ENCODE data around the gene UGT1A3. TPM values are rescaled to one million over a fixed set of nuclear protein-coding genes. Genes with fewer than 3 reads are reported as not detected.

UGT1A3 gene
- total and polyA plus RNA-seq, 2 experiments from 2014 or later, result not detected

GRCh38 chr2:233702238-233702637, 26.6 kb upstream of the UGT1A3 start:
- in situ Hi-C loops (cut with MboI), result no loop called here
- peaks cover 11% of the 10 kb centered on the region; the same call in 1 of the 2 replicates for H3K27me3 ChIP-seq (replicated peaks; ENCODE audit: insufficient read depth)
- TF ChIP-seq EZH2 (IDR thresholded peaks at IDR 0.05; ENCODE audit: insufficient read depth, poor library complexity, severe bottlenecking) (no peak), EZH2phosphoT487 (IDR thresholded peaks at IDR 0.05; ENCODE audit: insufficient read depth, low read depth) (no peak)

DNA sequence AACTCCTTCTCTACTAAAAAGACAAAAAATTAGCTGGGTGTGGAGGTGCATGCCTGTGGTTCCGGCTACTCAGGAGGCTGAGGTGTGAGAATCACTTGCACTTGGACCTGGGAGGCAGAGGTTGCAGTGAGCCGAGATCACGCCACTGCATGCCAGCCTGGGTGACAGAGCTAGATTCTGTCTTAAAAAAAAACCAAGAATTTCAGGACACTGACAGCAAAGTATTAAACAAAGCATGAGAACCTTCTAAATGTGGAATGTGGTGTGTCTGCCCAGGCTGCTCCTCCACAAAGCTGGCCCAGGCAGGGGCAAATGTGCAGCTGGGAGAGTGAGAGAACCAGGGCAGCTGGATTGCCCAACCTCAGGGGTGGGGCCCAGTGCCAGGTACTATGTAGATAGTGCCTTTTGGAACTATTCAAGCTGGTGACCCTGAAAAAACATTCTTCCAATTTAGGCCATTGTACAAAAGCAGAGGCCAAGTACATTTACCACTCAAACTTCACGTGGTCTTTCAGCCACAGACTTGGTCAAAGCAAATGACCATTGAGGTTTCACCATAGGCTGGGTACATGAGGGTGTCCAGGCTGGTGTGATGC, 22.8 kb upstream of the UGT1A3 start:
- Histone ChIP-seq H3K9ac (no peak overlapping the region), H3K27ac (no peak overlapping the region), H3K4me3 (no peak overlapping the region), H4K20me1 (ENCODE audit: insufficient read depth) (no peaks in the 10 kb centered on the region), H2AFZ (no peak overlapping the region), H3K9me2 (ENCODE audit: insufficient read depth) (no peaks in the 10 kb centered on the region), H3K27me3 (replicated peaks; ENCODE audit: insufficient read depth) (peaks cover 20% of the 10 kb centered on the region), H3K79me2 (ENCODE audit: insufficient read depth) (no peaks in the 10 kb centered on the region), H3K4me1 (ENCODE audit: insufficient read depth) (peaks cover 8% of the 10 kb centered on the region; the same call in 1 of the 2 replicates), H3K9me3 (ENCODE audit: low read depth) (no peaks in the 10 kb centered on the region), H3K4me2 (ENCODE audit: unreplicated experiment) (no peak overlapping the region), H3K36me3 (ENCODE audit: low read depth) (no peaks in the 10 kb centered on the region), H3F3A (ENCODE audit: insufficient read depth) (no peaks in the 10 kb centered on the region)
- in situ Hi-C loops (cut with MboI), result no loop called here
- no peak for DNase-seq
- WGBS, 2 experiments (ENCODE audit: low coverage in 1 of 2, low lambda C conversion rate in 2 of 2, missing lambda C conversion rate in 2 of 2), result 44 to 54% methylated on average over 4 of the region's 4 CpGs
- TF ChIP-seq EZH2phosphoT487 (IDR thresholded peaks at IDR 0.05; ENCODE audit: insufficient read depth, low read depth) (no peak), EZH2 (IDR thresholded peaks at IDR 0.05; ENCODE audit: insufficient read depth, poor library complexity, severe bottlenecking) (no peak)

More at GRCh38 chr2:233702238-233702637, 26.6 kb upstream of the UGT1A3 start:
- Histone ChIP-seq H3K4me3 (no peak overlapping the region), H2AFZ (no peak overlapping the region), H3K4me2 (ENCODE audit: unreplicated experiment) (no peak overlapping the region), H3F3A (ENCODE audit: insufficient read depth) (no peaks in the 10 kb centered on the region), H3K9ac (no peak overlapping the region), H3K4me1 (ENCODE audit: insufficient read depth) (no peaks in the 10 kb centered on the region), H3K79me2 (ENCODE audit: insufficient read depth) (no peaks in the 10 kb centered on the region), H3K9me3 (ENCODE audit: low read depth) (no peaks in the 10 kb centered on the region), H4K20me1 (ENCODE audit: insufficient read depth) (no peaks in the 10 kb centered on the region), H3K27ac (no peak overlapping the region), H3K36me3 (ENCODE audit: low read depth) (no peaks in the 10 kb centered on the region), H3K9me2 (ENCODE audit: insufficient read depth) (no peaks in the 10 kb centered on the region)
- 41 to 44% methylated on average over 3 of the region's 3 CpGs for WGBS, 2 experiments (ENCODE audit: low coverage in 1 of 2, low lambda C conversion rate in 2 of 2, missing lambda C conversion rate in 2 of 2)
- DNase-seq, result no peak

GRCh38 chr2:233706720-233707119, 22.1 kb upstream of the UGT1A3 start:
- peak; percentile 65 for DNase-seq
- H4K20me1 ChIP-seq (ENCODE audit: insufficient read depth), result no peaks in the 10 kb centered on the region
- H3K27ac ChIP-seq, result no peak overlapping the region
- no peaks in the 10 kb centered on the region for H3K79me2 ChIP-seq (ENCODE audit: insufficient read depth)
- no peaks in the 10 kb centered on the region for H3F3A ChIP-seq (ENCODE audit: insufficient read depth)
- TF ChIP-seq EZH2 (IDR thresholded peaks at IDR 0.05; ENCODE audit: insufficient read depth, poor library complexity, severe bottlenecking) (no peak), EZH2phosphoT487 (IDR thresholded peaks at IDR 0.05; ENCODE audit: insufficient read depth, low read depth) (no peak)
- H3K4me3 ChIP-seq, result no peak overlapping the region
- H3K4me2 ChIP-seq (ENCODE audit: unreplicated experiment), result no peak overlapping the region
- H3K27me3 ChIP-seq (replicated peaks; ENCODE audit: insufficient read depth), result peaks cover 21% of the 10 kb centered on the region
- H3K9me2 ChIP-seq (ENCODE audit: insufficient read depth), result no peaks in the 10 kb centered on the region
- WGBS, 2 experiments (ENCODE audit: low coverage in 1 of 2, low lambda C conversion rate in 2 of 2, missing lambda C conversion rate in 2 of 2), result 16 to 26% methylated on average over 1 of the region's 1 CpG
- in situ Hi-C loops (cut with MboI), result no loop called here
- H3K9ac ChIP-seq, result no peak overlapping the region
- peaks cover 8% of the 10 kb centered on the region; the same call in 1 of the 2 replicates for H3K4me1 ChIP-seq (ENCODE audit: insufficient read depth)
- no peaks in the 10 kb centered on the region for H3K36me3 ChIP-seq (ENCODE audit: low read depth)
- no peak overlapping the region for H2AFZ ChIP-seq
- H3K9me3 ChIP-seq (ENCODE audit: low read depth), result no peaks in the 10 kb centered on the region

DNA sequence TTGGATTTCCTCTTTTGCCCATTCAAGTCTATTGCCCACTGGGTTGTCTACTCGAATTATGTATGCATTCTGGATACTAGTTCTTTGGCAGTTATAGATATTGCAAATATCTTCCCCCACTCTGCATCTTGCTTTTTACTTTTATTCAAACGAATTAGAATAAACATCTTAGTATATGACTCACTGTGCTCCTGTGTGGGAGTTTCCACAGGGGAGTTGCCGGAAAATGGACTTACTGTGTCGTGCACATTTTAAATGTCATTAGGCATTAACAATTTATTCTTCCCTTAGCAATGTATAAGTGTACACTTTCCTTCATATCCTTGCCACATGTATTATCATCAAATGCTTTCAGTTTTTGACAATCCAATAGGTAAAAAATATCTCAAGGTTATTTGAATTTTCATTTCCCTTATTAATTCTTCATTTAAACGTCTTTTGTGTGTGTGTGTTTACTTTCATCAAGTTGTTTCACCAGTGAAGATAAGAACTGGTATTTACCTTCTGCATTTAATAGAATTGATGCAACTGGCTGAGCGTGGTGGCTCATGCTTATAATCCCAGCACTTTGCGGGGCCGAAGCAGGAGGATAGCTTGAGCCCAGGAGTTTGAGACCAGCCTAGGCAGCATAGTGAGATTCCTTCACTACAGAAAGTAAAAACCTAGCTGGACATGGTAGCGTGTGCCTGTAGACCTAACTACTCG, 20.8 kb upstream of the UGT1A3 start:
- Histone ChIP-seq H3K27ac (no peak overlapping the region), H3K9me3 (ENCODE audit: low read depth) (no peaks in the 10 kb centered on the region), H2AFZ (no peak overlapping the region; the same call in 1 of the 2 replicates), H4K20me1 (ENCODE audit: insufficient read depth) (no peaks in the 10 kb centered on the region), H3K79me2 (ENCODE audit: insufficient read depth) (no peaks in the 10 kb centered on the region), H3K4me2 (ENCODE audit: unreplicated experiment) (no peak overlapping the region), H3K4me1 (ENCODE audit: insufficient read depth) (peaks cover 8% of the 10 kb centered on the region; the same call in 1 of the 2 replicates), H3K27me3 (replicated peaks; ENCODE audit: insufficient read depth) (peaks cover 35% of the 10 kb centered on the region), H3K9ac (no peak overlapping the region), H3K4me3 (no peak overlapping the region), H3K9me2 (ENCODE audit: insufficient read depth) (no peaks in the 10 kb centered on the region), H3F3A (ENCODE audit: insufficient read depth) (no peaks in the 10 kb centered on the region), H3K36me3 (ENCODE audit: low read depth) (no peaks in the 10 kb centered on the region)
- peak; percentile 50 for DNase-seq
- 45 to 52% methylated on average over 10 of the region's 10 CpGs for WGBS, 2 experiments (ENCODE audit: low coverage in 1 of 2, low lambda C conversion rate in 2 of 2, missing lambda C conversion rate in 2 of 2)
- TF ChIP-seq EZH2 (IDR thresholded peaks at IDR 0.05; ENCODE audit: insufficient read depth, poor library complexity, severe bottlenecking) (no peak), EZH2phosphoT487 (IDR thresholded peaks at IDR 0.05; ENCODE audit: insufficient read depth, low read depth) (no peak)
- in situ Hi-C loops (cut with MboI), result no loop called here
